K562 (cell line): Measurements from ENCODE around the gene BMP2. TPM values are rescaled to one million over a fixed set of nuclear protein-coding genes. Genes with fewer than 3 reads are reported as not detected.

Experiments used
- ATAC-seq: fragments of 200-7000 bp; cut with Tn5 transposase; 3 replicates; pipeline ENCODE4 v1.9.1; 2020; ENCODE audit warnings: moderate library complexity
- BruUV-seq: library from RNA; stranded (reverse); fragments of 400-500 nt; replicated peaks from 2 replicates; lab custom pipeline; 2021; lab: Mats Ljungman, UMichigan
- CTCF ChIA-PET: fragments of 300-600 bp; formaldehyde crosslinking; extraction: SDS; loops from one replicate; lab custom pipeline; 2021; ENCODE audit warnings: low intra/inter-chr PET ratio; lab: Yijun Ruan, JAX
- POLR2A ChIA-PET: fragments of 300-600, 350-650 bp; sonication (Branson Sonifier 250); formaldehyde crosslinking; extraction: SDS; loops from one replicate; lab custom pipeline; 2021; ENCODE audit warnings: antibody characterized with exemption, inconsistent platforms; lab: Yijun Ruan, JAX
- DNase-seq, 4 experiments: peaks; one replicate each; pipeline versions ENCODE4 v3.0.0 to v3.0.0-alpha.2; 2011 to 2018; ENCODE audit warnings: low spot score in 3 of 4, mixed read lengths in 3 of 4; ENCODE audit errors: extremely low read depth in 1 of 4
- FAIRE-seq: peaks from 2 replicates; lab custom pipeline; 2011; peaks lifted over from hg19 to GRCh38; lab: Jason Lieb, UNC
- H2AFZ ChIP-seq: 2 replicates; pipeline ENCODE4 v1.6.0; 2011; ENCODE audit warnings: low read depth, low read length, control low read depth, inconsistent platforms
- H3K27ac ChIP-seq: fragments of 200-600 bp; 3 replicates; pipeline ENCODE4 v1.8.0; 2011; ENCODE audit warnings: low read depth, mild to moderate bottlenecking, control low read depth, inconsistent platforms, low read length, moderate library complexity, mixed read lengths; ENCODE audit errors: extremely low read depth
- H3K27me3 ChIP-seq, 2 experiments: fragments of 300-600 bp in 1 of 2; 2 replicates in 1 of 2; 3 replicates in 1 of 2; pipeline versions ENCODE4 v1.6.0 to v1.8.0; 2011; ENCODE audit warnings: inconsistent platforms in 2 of 2, low read length in 2 of 2, mild to moderate bottlenecking in 1 of 2, mixed read lengths in 1 of 2, moderate library complexity in 1 of 2; ENCODE audit not compliant: control insufficient read depth in 2 of 2, insufficient read depth in 2 of 2
- H3K36me3 ChIP-seq: fragments of 300-600 bp; 3 replicates; pipeline ENCODE4 v1.8.0; 2011; ENCODE audit warnings: mild to moderate bottlenecking, low read length, inconsistent platforms; ENCODE audit not compliant: control insufficient read depth, insufficient read depth
- H3K4me1 ChIP-seq, 2 experiments: fragments of 200-600 bp in 1 of 2; replicated peaks in 1 of 2; 2 replicates in 1 of 2; 3 replicates in 1 of 2; pipeline versions ENCODE4 v1.5.1 to v1.8.0; 2011; ENCODE audit warnings: inconsistent platforms in 2 of 2, low read length in 2 of 2, mild to moderate bottlenecking in 1 of 2, mixed read lengths in 1 of 2, moderate library complexity in 1 of 2; ENCODE audit not compliant: control insufficient read depth in 2 of 2, insufficient read depth in 2 of 2
- H3K4me2 ChIP-seq: 2 replicates; pipeline ENCODE4 v1.6.1; 2011; ENCODE audit warnings: low read length, control low read depth, inconsistent platforms, mixed read lengths; ENCODE audit not compliant: insufficient read depth
- H3K4me3 ChIP-seq: fragments of 200-600 bp; sonication (generic), shearing (Covaris generic); 2 replicates; pipeline ENCODE4 v1.5.1; 2016; ENCODE audit warnings: control low read depth, inconsistent platforms
- H3K79me2 ChIP-seq: fragments of 200-600 bp; 3 replicates; pipeline ENCODE4 v1.8.0; 2011; ENCODE audit warnings: low read length, inconsistent platforms; ENCODE audit not compliant: control insufficient read depth, insufficient read depth
- H3K9ac ChIP-seq, 2 experiments: 2 replicates each; pipeline versions ENCODE4 v1.6.0 to v1.6.1; 2011; ENCODE audit warnings: low read depth in 2 of 2, low read length in 2 of 2, control low read depth in 1 of 2, inconsistent platforms in 1 of 2, mild to moderate bottlenecking in 1 of 2, mixed read lengths in 1 of 2; ENCODE audit not compliant: insufficient read depth in 1 of 2
- H3K9me1 ChIP-seq: one replicate; pipeline ENCODE4 v1.6.0; 2011; ENCODE audit warnings: inconsistent platforms, mild to moderate bottlenecking, low read length, moderate library complexity; ENCODE audit not compliant: control insufficient read depth, insufficient read depth
- H3K9me3 ChIP-seq: replicated peaks from 2 replicates; pipeline ENCODE4 v1.5.1; 2011; ENCODE audit warnings: low read depth, low read length, inconsistent platforms; ENCODE audit not compliant: control insufficient read depth, insufficient read depth
- H4K20me1 ChIP-seq: replicated peaks from 2 replicates; pipeline ENCODE4 v1.6.1; 2011; ENCODE audit warnings: low read length, inconsistent platforms, mixed read lengths; ENCODE audit not compliant: control insufficient read depth, insufficient read depth
- JUN ChIP-seq, 2 experiments: sonication (generic) in 1 of 2; formaldehyde crosslinking in 1 of 2; IDR thresholded peaks; 2 replicates each; pipeline versions ENCODE4 v1.6.1 to v1.8.0; 2012 to 2022; ENCODE audit warnings: borderline replicate concordance in 2 of 2, mild to moderate bottlenecking in 2 of 2, improper control_type of control experiment in 1 of 2, low read depth in 1 of 2, low read length in 1 of 2, missing genetic modification reagents in 1 of 2
- SMARCA5 ChIP-seq: fragments of 450-650 bp; IDR thresholded peaks from 2 replicates; pipeline ENCODE4 v1.6.1; 2016
- SREBF1 ChIP-seq: fragments of 150-350 bp; IDR thresholded peaks from 2 replicates; pipeline ENCODE4 v1.6.1; 2014; ENCODE audit warnings: antibody characterized with exemption, low read depth, low read length, borderline replicate concordance
- SRF ChIP-seq, 2 experiments: fragments of 250-450, 450-650 bp in 1 of 2; sonication (Bioruptor Pico) in 1 of 2; sonication (generic) in 1 of 2; formaldehyde crosslinking; IDR thresholded peaks; 2 replicates each; pipeline versions ENCODE4 v1.5.0 to v1.5.1; 2020 to 2022; ENCODE audit warnings: mild to moderate bottlenecking in 1 of 2, missing genetic modification reagents in 1 of 2
- TAF9B ChIP-seq: fragments of 450-650 bp; IDR thresholded peaks from 2 replicates; pipeline ENCODE4 v1.6.1; 2018; ENCODE audit warnings: mild to moderate bottlenecking; ENCODE audit not compliant: partially characterized antibody
- TCF7L2 ChIP-seq: fragments of 150-350 bp; IDR thresholded peaks from 2 replicates; pipeline ENCODE4 v1.6.1; 2016; ENCODE audit warnings: low read depth, mild to moderate bottlenecking, low read length, moderate library complexity
- XRCC5 ChIP-seq: fragments of 200-400 bp; formaldehyde crosslinking; IDR thresholded peaks from 2 replicates; pipeline ENCODE4 v1.6.1; 2017; ENCODE audit warnings: low read depth, mild to moderate bottlenecking, low read length
- ZBTB1 ChIP-seq: sonication (generic); formaldehyde crosslinking; IDR thresholded peaks from 2 replicates; pipeline ENCODE4 v1.8.1; 2023; ENCODE audit warnings: missing genetic modification reagents, low read depth, mild to moderate bottlenecking, borderline replicate concordance
- ZFPM2 ChIP-seq: fragments of 250-450 bp; sonication (Bioruptor Pico); IDR thresholded peaks from 2 replicates; pipeline ENCODE4 v1.5.1; 2022; ENCODE audit warnings: mild to moderate bottlenecking
- ZNF707 ChIP-seq: fragments of 250-450 bp; sonication (Bioruptor Pico); conservative IDR thresholded peaks from 2 replicates; pipeline ENCODE4 v1.8.0; 2022; ENCODE audit warnings: inconsistent platforms, mild to moderate bottlenecking, moderate library complexity
- ZNF766 ChIP-seq: fragments of 200-800 bp; sonication (Bioruptor generic); conservative IDR thresholded peaks from 2 replicates; pipeline ENCODE4 v1.6.1; 2016; ENCODE audit warnings: missing genetic modification characterization, missing compliant biosample characterization
- WGBS: fragments of 100-300 bp; shearing (Covaris generic); methylation state at CpG from one replicate; pipeline ENCODE4 v1.1.6; 2016; ENCODE audit warnings: low coverage, mixed read lengths; ENCODE audit not compliant: insufficient coverage; ENCODE audit errors: missing lambda C conversion rate; 5-methylcytosine and 5-hydroxymethylcytosine counted together
- in situ Hi-C: fragments of 300-500 bp; cut with MboI; formaldehyde crosslinking; loops from 4 replicates; pipeline ENCODE4 v1.15.0; 2018; ENCODE audit warnings: inconsistent platforms, mixed read lengths
- intact Hi-C: fragments of 100-400 bp; cut with micrococcal nuclease; formaldehyde crosslinking; loops from 2 replicates; pipeline ENCODE4 v1.14.2; 2022
- polyA plus RNA-seq, 8 experiments: library from polyadenylated mRNA; depleted of rRNA in 4 of 8; stranded (reverse) in 5 of 8; unstranded in 3 of 8; fragments of >200 nt; fragmentation: Nextera tagmentation in 2 of 8; fragmentation: Illumina TruSeq in 1 of 8; extraction: Ambion mirVana in 2 of 8; extraction: Trizol in 1 of 8; gene quantifications; 2 replicates each; pipeline versions ENCODE4 v1.2.1 to v1.2.3, GENCODE V29; 2011 to 2014; ENCODE audit warnings: inconsistent platforms in 1 of 8, missing spikeins in 1 of 8
- total RNA-seq, 7 experiments: library from RNA; depleted of rRNA in 6 of 7; stranded (reverse); fragments of >200 nt in 6 of 7; fragmentation: Illumina TruSeq in 2 of 7; extraction: Trizol in 2 of 7; gene quantifications; 2 replicates each; pipeline versions ENCODE4 v1.2.1 to v1.2.3, GENCODE V29; 2011 to 2021; ENCODE audit warnings: low replicate concordance in 1 of 7
- TF ChIP-seq, protein P1 (sequence below): IDR thresholded peaks from 2 replicates; pipeline ENCODE4 v1.6.1; 2014; ENCODE audit warnings: antibody characterized with exemption

The BMP2 gene
- total and polyA plus RNA-seq, 9 of the 15 experiments (the other 6 are each of a cell fraction or from before 2014, with no cell fraction given), result 0.01 to 0.07 (median 0.03) TPM; not detected in 5

- Histone ChIP-seq H3K79me2 (no peaks in the 10 kb centered on the region), H3K4me1 (no peaks in the 10 kb centered on the region), H3K27ac (no peak overlapping the region), H3K9me1 (no peaks in the 10 kb centered on the region), H4K20me1 (no peaks in the 10 kb centered on the region), H3K4me3 (no peak overlapping the region), H3K9ac (no peak overlapping the region), H3K4me2 (no peak overlapping the region), H3K9me3 (no peaks in the 10 kb centered on the region), H2AFZ (no peak overlapping the region), H3K36me3 (no peaks in the 10 kb centered on the region), H3K27me3 (no peaks in the 10 kb centered on the region)
- FAIRE-seq (no peak), DNase-seq (no peak), ATAC-seq (no peak)
- TF ChIP-seq ZNF707, result no peak
- no peak for TF ChIP-seq TAF9B
- no peak for TF ChIP-seq SMARCA5
- TF ChIP-seq ZFPM2, result no peak
- no peak for TF ChIP-seq TCF7L2
- no peak for TF ChIP-seq SREBF1
- TF ChIP-seq XRCC5, result no peak
- no peak for TF ChIP-seq ZNF766 (CRISPR knock-in tag)
- no peak for TF ChIP-seq ZBTB1 (CRISPR knock-in tag)
- TF ChIP-seq, protein P1, sequence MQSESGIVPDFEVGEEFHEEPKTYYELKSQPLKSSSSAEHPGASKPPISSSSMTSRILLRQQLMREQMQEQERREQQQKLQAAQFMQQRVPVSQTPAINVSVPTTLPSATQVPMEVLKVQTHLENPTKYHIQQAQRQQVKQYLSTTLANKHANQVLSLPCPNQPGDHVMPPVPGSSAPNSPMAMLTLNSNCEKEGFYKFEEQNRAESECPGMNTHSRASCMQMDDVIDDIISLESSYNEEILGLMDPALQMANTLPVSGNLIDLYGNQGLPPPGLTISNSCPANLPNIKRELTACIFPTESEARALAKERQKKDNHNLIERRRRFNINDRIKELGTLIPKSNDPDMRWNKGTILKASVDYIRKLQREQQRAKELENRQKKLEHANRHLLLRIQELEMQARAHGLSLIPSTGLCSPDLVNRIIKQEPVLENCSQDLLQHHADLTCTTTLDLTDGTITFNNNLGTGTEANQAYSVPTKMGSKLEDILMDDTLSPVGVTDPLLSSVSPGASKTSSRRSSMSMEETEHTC, result no peak
- TF ChIP-seq SRF (CRISPR knock-in tag; IDR thresholded peaks at IDR 0.05), result no peak
- TF ChIP-seq JUN (IDR thresholded peaks at IDR 0.05; ENCODE audit: borderline replicate concordance, low read depth, low read length), result no peak
- no peak for TF ChIP-seq JUN (CRISPR knock-in tag; IDR thresholded peaks at IDR 0.05; ENCODE audit: borderline replicate concordance)
- intact Hi-C loops, result no loop called here
- ChIA-PET POLR2A (no interaction called here), CTCF (no interaction called here)
- in situ Hi-C loops, result no loop called here
- BruUV-seq, result no TSS peak
- 0% methylated on average over 1 of the region's 2 CpGs for WGBS
Measured at GRCh38 chr20:6786548-6786947, 19.1 kb downstream of the BMP2 start.
